ENCODE results near the gene PDSS2.

The PDSS2 gene

DNA sequence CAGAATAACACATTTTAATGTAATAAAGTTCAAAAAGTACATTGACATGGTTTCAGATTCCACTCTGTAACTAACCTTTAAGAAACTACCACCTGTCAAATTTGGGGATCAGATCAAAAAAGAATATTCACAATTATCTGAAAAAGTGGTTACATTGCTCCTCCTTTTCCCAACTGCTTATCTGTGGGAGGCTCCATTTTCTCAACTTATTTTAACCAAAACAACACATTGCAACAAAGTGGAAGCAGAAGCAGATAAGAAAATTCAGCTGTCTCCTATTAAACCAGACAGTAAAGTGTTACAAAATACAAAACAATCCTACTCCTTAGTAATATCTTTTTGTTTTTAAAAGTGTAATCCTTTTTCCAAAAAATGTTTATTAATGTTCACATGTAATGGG is 61.4 kb downstream of the PDSS2 start:
- Histone ChIP-seq H3K27me3 (ENCODE audit: control insufficient read depth, insufficient read depth, low read length) (no peaks in the 10 kb centered on the region), H3K4me3 (ENCODE audit: low read length) (no peak overlapping the region), H3K36me3 (ENCODE audit: control insufficient read depth, insufficient read depth, low read length) (no peaks in the 10 kb centered on the region), H3K9me3 (ENCODE audit: control insufficient read depth, insufficient read depth, low read length) (no peaks in the 10 kb centered on the region), H3K4me1 (ENCODE audit: control insufficient read depth, insufficient read depth, low read length) (no peaks in the 10 kb centered on the region), H3K27ac (ENCODE audit: low read length) (no peak overlapping the region)
- no peak for DNase-seq (ENCODE audit: low read depth, low spot score)

DNA sequence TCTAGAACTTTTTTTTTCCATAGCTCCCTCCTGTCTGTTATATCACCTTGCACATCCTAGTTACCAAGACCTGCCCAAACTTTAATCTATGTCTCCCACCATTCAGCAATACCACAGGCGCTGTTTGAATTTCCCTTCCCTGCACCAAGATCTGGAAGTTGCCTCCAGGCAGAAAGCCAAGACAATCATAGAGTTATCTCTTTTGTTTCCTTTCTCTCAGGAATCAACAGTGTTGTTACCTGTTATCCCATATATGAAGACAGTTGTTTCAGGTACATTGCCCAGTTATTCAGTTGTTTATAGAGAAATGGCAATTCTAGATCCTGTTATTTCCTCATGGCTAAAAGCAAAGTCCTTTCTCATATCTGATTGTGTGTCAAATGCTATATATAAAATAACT is 63.2 kb downstream of the PDSS2 start:
- no peaks in the 10 kb centered on the region for H3K4me1 ChIP-seq (ENCODE audit: control insufficient read depth, insufficient read depth, low read length)
- no peak overlapping the region for H3K27ac ChIP-seq (ENCODE audit: low read length)
- no peaks in the 10 kb centered on the region for H3K27me3 ChIP-seq (ENCODE audit: control insufficient read depth, insufficient read depth, low read length)
- no peak overlapping the region for H3K4me3 ChIP-seq (ENCODE audit: low read length)
- H3K36me3 ChIP-seq (ENCODE audit: control insufficient read depth, insufficient read depth, low read length): no peaks in the 10 kb centered on the region
- DNase-seq (ENCODE audit: low read depth, low spot score): no peak
- no CpG with 5 or more reads among the region's 1 CpG for WGBS (ENCODE audit: insufficient coverage, insufficient read length)
- no peaks in the 10 kb centered on the region for H3K9me3 ChIP-seq (ENCODE audit: control insufficient read depth, insufficient read depth, low read length)

DNA sequence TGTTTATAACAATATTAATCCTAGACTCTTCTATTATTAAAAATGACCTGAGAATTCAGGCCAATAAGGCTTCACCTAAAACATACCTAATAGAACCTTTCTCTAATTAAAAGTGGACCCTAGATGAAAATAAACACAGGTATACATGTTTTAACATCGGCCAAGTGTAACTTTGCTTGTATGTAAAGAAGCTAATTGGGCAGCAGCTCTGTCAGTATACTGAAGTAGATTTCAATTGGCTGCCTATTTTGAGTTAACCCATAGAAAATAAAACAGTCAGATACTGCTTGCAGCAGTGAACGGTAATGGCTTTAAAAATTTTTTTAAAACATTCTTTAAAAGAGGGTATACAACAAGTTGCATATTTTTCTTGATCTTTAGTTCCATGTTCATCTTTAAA is 67.3 kb downstream of the PDSS2 start:
- no peaks in the 10 kb centered on the region for H3K4me1 ChIP-seq (ENCODE audit: control insufficient read depth, insufficient read depth, low read length)
- no peak overlapping the region for H3K4me3 ChIP-seq (ENCODE audit: low read length)
- H3K27ac ChIP-seq (ENCODE audit: low read length): no peak overlapping the region
- no peaks in the 10 kb centered on the region for H3K27me3 ChIP-seq (ENCODE audit: control insufficient read depth, insufficient read depth, low read length)
- no peaks in the 10 kb centered on the region for H3K36me3 ChIP-seq (ENCODE audit: control insufficient read depth, insufficient read depth, low read length)
- no peak for DNase-seq (ENCODE audit: low read depth, low spot score)
- H3K9me3 ChIP-seq (ENCODE audit: control insufficient read depth, insufficient read depth, low read length): no peaks in the 10 kb centered on the region
- WGBS (ENCODE audit: insufficient coverage, insufficient read length): no CpG with 5 or more reads among the region's 2 CpGs

DNA sequence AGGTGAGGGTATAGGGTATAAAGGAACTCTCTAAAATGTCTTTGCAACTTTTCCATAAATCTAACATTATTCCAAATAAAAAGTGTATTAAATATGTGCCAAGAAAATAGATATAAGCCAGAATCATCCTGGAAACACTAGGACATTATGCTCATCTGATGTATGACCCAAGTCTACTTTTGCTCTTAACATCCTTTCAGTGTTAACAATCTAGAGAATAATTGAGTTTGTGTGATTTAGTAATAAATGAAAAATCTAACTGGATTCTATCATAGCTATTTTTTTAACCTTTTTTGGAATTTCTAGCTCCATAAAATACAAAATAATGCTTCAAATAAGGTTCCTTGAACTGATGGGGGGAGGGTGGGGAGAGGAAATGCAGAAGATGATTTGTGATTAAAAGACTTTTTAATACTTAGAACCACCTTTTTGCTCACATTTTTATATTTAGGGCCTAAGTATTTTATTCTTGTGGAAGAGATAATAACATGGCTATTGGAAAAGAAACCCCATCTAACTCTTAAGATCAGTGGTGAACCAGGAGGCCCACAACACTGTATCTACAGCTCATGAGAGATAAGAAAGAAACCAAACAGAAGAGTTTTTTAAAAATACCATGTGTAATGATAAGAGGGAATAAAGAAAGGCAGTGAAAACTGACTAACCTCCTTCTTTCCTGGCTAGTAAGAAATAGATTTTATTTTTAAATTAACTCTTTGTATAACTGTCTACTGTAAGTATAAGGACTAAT is 68.5 kb downstream of the PDSS2 start:
- Histone ChIP-seq H3K36me3 (ENCODE audit: control insufficient read depth, insufficient read depth, low read length) (no peaks in the 10 kb centered on the region), H3K4me1 (ENCODE audit: control insufficient read depth, insufficient read depth, low read length) (no peaks in the 10 kb centered on the region), H3K27ac (ENCODE audit: low read length) (no peak overlapping the region), H3K27me3 (ENCODE audit: control insufficient read depth, insufficient read depth, low read length) (no peaks in the 10 kb centered on the region), H3K9me3 (ENCODE audit: control insufficient read depth, insufficient read depth, low read length) (no peaks in the 10 kb centered on the region), H3K4me3 (ENCODE audit: low read length) (no peak overlapping the region)
- DNase-seq (ENCODE audit: low read depth, low spot score): no peak

DNA sequence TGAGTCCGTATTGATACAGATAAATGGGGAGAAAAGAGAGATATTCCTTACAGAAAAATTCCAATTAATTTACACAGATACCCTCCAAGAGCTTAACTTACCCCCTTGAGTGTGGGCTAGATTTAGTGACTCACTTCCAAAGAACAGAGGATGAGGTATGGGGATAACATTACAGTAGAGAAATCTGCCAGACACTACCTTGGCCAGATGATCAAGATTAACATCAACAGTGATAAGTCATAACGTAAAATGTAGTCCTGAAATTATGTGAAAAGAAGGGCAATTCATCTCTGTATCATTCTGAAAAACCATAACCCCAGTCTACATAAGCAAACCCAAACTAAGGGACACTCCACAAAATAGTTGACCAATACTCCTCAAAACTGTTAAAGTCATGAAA is 69.3 kb downstream of the PDSS2 start:
- H3K27ac ChIP-seq (ENCODE audit: low read length): no peak overlapping the region
- no CpG with 5 or more reads among the region's 2 CpGs for WGBS (ENCODE audit: insufficient coverage, insufficient read length)

DNA sequence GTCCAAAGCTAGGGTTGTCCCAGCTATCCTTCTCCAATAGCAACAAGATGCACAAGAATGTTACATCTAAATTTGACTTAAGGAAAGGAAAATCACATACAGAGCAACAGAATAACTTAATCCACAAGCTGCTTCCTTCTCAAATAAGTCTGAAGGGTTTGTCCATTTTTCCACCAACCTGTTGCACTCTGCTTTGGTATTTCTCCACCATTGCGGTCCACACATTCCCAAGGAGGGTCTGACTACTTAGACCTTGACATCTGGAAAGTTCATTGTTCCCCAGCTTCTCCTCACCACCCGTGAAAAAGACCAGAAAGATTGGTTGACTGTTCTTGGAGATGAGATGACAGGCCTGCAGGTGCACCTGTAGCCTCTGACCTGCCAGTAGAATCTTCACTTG is 72.5 kb downstream of the PDSS2 start:
- Histone ChIP-seq H3K27me3 (ENCODE audit: control insufficient read depth, insufficient read depth, low read length) (no peaks in the 10 kb centered on the region), H3K27ac (ENCODE audit: low read length) (no peak overlapping the region), H3K36me3 (ENCODE audit: control insufficient read depth, insufficient read depth, low read length) (no peaks in the 10 kb centered on the region), H3K9me3 (ENCODE audit: control insufficient read depth, insufficient read depth, low read length) (no peaks in the 10 kb centered on the region), H3K4me3 (ENCODE audit: low read length) (no peak overlapping the region), H3K4me1 (ENCODE audit: control insufficient read depth, insufficient read depth, low read length) (no peaks in the 10 kb centered on the region)
- no peak for DNase-seq (ENCODE audit: low read depth, low spot score)
- no CpG with 5 or more reads among the region's 2 CpGs for WGBS (ENCODE audit: insufficient coverage, insufficient read length)

More for the DNA sequence above, 69.3 kb downstream of the PDSS2 start:
- no peak overlapping the region for H3K4me3 ChIP-seq (ENCODE audit: low read length)
- no peaks in the 10 kb centered on the region for H3K9me3 ChIP-seq (ENCODE audit: control insufficient read depth, insufficient read depth, low read length)
- DNase-seq (ENCODE audit: low read depth, low spot score): no peak
- no peaks in the 10 kb centered on the region for H3K27me3 ChIP-seq (ENCODE audit: control insufficient read depth, insufficient read depth, low read length)
- H3K4me1 ChIP-seq (ENCODE audit: control insufficient read depth, insufficient read depth, low read length): no peaks in the 10 kb centered on the region
- H3K36me3 ChIP-seq (ENCODE audit: control insufficient read depth, insufficient read depth, low read length): no peaks in the 10 kb centered on the region

DNA sequence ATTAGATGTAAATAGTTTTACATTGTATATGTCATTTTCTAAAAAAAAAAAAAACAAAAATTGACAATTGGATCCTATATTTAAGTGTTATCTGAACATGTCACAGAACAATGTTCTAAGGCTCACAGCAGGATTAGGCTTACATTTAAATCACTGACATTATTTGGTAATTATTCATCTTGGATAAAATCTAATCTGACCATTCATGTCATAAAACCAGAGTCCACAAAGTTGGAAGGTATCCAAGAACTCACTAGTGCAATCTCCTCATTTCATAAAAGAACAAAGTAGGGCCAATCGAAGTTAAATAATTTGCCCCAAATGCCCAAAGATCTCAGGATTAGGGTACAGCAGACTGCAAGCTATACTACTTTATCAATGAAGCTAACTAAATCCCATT is 73.0 kb downstream of the PDSS2 start:
- Histone ChIP-seq H3K27ac (ENCODE audit: low read length) (no peak overlapping the region), H3K4me1 (ENCODE audit: control insufficient read depth, insufficient read depth, low read length) (no peaks in the 10 kb centered on the region), H3K27me3 (ENCODE audit: control insufficient read depth, insufficient read depth, low read length) (no peaks in the 10 kb centered on the region), H3K4me3 (ENCODE audit: low read length) (no peak overlapping the region), H3K36me3 (ENCODE audit: control insufficient read depth, insufficient read depth, low read length) (no peaks in the 10 kb centered on the region), H3K9me3 (ENCODE audit: control insufficient read depth, insufficient read depth, low read length) (no peaks in the 10 kb centered on the region)
- WGBS (ENCODE audit: insufficient coverage, insufficient read length): no CpG with 5 or more reads among the region's 1 CpG
- no peak for DNase-seq (ENCODE audit: low read depth, low spot score)

DNA sequence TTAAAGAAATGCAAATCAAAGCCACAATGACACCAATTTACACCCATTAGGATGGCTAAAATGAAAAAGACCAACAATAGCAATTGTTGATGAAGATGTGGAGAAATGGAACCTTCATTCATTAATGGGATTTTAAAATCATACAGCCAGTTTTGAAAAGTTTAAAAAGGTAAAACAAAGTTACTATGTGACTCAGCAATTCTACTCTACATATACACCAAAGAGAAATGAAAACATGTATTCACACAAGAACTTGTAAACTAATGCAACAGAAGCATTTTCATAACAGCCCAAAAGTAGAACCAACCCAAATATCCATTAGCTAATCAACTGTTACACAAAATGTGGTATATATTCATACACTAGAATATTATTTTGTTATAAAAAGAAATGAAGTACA is 75.7 kb downstream of the PDSS2 start:
- DNase-seq (ENCODE audit: low read depth, low spot score): no peak
- H3K27me3 ChIP-seq (ENCODE audit: control insufficient read depth, insufficient read depth, low read length): no peaks in the 10 kb centered on the region
- H3K27ac ChIP-seq (ENCODE audit: low read length): no peak overlapping the region
- no peaks in the 10 kb centered on the region for H3K4me1 ChIP-seq (ENCODE audit: control insufficient read depth, insufficient read depth, low read length)
- H3K36me3 ChIP-seq (ENCODE audit: control insufficient read depth, insufficient read depth, low read length): no peaks in the 10 kb centered on the region
- no peaks in the 10 kb centered on the region for H3K9me3 ChIP-seq (ENCODE audit: control insufficient read depth, insufficient read depth, low read length)
- no peak overlapping the region for H3K4me3 ChIP-seq (ENCODE audit: low read length)

DNA sequence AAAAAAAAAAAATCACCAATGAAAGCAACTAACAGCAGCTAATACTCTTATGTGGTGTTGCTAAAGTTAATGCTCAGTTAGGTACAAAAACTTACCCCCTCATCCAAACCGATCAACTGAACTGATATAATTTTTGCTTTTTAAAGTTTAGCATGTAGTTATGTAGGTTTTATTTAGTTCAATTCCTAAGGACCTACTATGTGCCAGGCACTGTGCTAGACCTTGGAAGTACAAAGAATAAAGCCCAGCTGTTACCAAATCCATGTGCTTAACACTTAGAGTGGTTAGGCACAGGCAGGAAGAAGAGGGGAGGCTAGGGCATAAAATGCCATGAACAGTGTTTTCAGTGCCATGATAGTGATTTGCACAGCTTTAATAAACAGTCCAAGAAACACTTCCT is 85.1 kb downstream of the PDSS2 start:
- no peak for DNase-seq (ENCODE audit: low read depth, low spot score)
- H3K27ac ChIP-seq (ENCODE audit: low read length): no peak overlapping the region
- no CpG with 5 or more reads among the region's 1 CpG for WGBS (ENCODE audit: insufficient coverage, insufficient read length)
- H3K4me1 ChIP-seq (ENCODE audit: control insufficient read depth, insufficient read depth, low read length): no peaks in the 10 kb centered on the region
- H3K9me3 ChIP-seq (ENCODE audit: control insufficient read depth, insufficient read depth, low read length): no peaks in the 10 kb centered on the region
- H3K4me3 ChIP-seq (ENCODE audit: low read length): no peak overlapping the region
- no peaks in the 10 kb centered on the region for H3K36me3 ChIP-seq (ENCODE audit: control insufficient read depth, insufficient read depth, low read length)
- H3K27me3 ChIP-seq (ENCODE audit: control insufficient read depth, insufficient read depth, low read length): no peaks in the 10 kb centered on the region

DNA sequence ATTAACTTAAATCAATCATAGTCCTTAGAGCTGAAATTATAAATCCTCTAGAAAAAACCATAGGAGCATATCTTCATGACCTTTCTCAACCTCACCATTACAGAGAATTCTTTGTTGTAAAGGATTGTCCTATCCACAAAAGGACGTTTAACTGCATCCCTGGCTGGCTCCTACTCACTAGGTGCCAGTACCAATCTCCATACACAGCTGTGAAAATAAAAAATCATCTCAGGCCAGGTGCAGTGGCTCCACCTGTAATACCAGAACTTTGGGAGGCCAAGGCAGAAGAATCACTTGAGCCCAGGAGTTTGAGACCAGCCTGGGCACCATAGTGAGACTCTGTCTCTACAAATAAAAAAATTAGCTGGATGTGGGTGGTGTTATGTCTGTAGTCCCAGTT is 89.9 kb downstream of the PDSS2 start:
- H3K9me3 ChIP-seq (ENCODE audit: control insufficient read depth, insufficient read depth, low read length): no peaks in the 10 kb centered on the region
- DNase-seq (ENCODE audit: low read depth, low spot score): no peak
- WGBS (ENCODE audit: insufficient coverage, insufficient read length): no CpG with 5 or more reads among the region's 1 CpG

DNA sequence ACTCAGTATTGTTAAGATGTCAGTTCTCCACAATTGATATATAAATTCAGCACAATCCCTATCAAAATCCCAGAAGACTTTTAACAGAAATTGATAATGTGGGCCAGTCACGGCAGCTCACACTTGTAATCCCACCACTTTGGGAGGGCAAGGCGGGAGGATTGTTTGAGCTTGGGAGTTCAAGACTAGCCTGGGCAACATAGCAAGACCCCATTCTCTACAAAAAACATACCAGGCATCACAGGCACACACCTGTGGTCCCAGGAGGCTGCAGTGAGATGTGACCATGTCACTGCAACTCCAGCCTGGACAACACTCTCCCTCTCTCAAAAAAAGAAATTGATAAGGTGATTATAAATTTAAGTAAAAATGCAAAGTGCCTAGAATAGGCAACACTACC is 90.9 kb downstream of the PDSS2 start:
- H3K4me3 ChIP-seq (ENCODE audit: low read length): no peak overlapping the region
- no peaks in the 10 kb centered on the region for H3K27me3 ChIP-seq (ENCODE audit: control insufficient read depth, insufficient read depth, low read length)
- H3K4me1 ChIP-seq (ENCODE audit: control insufficient read depth, insufficient read depth, low read length): no peaks in the 10 kb centered on the region
- H3K9me3 ChIP-seq (ENCODE audit: control insufficient read depth, insufficient read depth, low read length): no peaks in the 10 kb centered on the region
- DNase-seq (ENCODE audit: low read depth, low spot score): no peak
- no CpG with 5 or more reads among the region's 2 CpGs for WGBS (ENCODE audit: insufficient coverage, insufficient read length)
- H3K36me3 ChIP-seq (ENCODE audit: control insufficient read depth, insufficient read depth, low read length): no peaks in the 10 kb centered on the region
- no peak overlapping the region for H3K27ac ChIP-seq (ENCODE audit: low read length)

More for the DNA sequence above, 89.9 kb downstream of the PDSS2 start:
- Histone ChIP-seq H3K4me1 (ENCODE audit: control insufficient read depth, insufficient read depth, low read length) (no peaks in the 10 kb centered on the region), H3K27me3 (ENCODE audit: control insufficient read depth, insufficient read depth, low read length) (no peaks in the 10 kb centered on the region), H3K4me3 (ENCODE audit: low read length) (no peak overlapping the region), H3K27ac (ENCODE audit: low read length) (no peak overlapping the region), H3K36me3 (ENCODE audit: control insufficient read depth, insufficient read depth, low read length) (no peaks in the 10 kb centered on the region)

Data from iPS DF 6.9 (cell line).